Cortex of kidney (tissue), 1 donor: Measurements from ENCODE around the gene OR51B5.
"Not testable (repeated sequence)": the region's sequence is repeated elsewhere in the genome, so short reads cannot be mapped to it uniquely, and the experiment has no call there.

Experiments used
- DNase-seq: peaks from one replicate; lab custom pipeline; 2025; lab: John Stamatoyannopoulos, UW

OR51B5 gene

GRCh38 chr11:5335170-5335569 is 8.2 kb downstream of the OR51B5 start:
- no peak for DNase-seq

DNA sequence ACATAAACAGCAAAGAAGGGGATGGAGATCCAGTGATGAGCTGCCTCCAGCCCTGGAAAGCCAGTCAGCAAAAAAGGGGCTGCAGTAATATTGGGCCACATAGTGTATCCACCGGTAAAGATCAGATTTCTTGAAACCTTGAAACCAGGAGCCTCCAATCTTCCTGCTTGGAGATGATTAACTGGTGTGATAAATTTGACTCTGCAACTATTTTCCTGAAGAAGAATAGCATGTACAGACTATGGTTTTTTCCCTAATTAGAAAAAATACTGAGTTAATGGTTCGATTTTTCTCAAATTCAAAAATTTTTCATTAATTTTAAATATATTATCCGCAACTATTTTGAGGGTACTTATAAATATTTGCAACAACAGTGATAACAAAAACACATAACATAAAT is 19.1 kb downstream of the OR51B5 start, which contains the start of gene OR51B2:
Gene OR51B2, minus strand, starts transcription at position 101 of the 400 bp plus-strand sequence. Its CDS starts 0 bp downstream, at position 101.
- no peak for DNase-seq

GRCh38 chr11:5317292-5317691 is 26.0 kb downstream of the OR51B5 start:
- no peak for DNase-seq

- DNase-seq: not testable (repeated sequence)
These were observed 29.8 kb downstream of the OR51B5 start for GRCh38 chr11:5313326-5314023.

GRCh38 chr11:5310423-5310822 is 32.9 kb downstream of the OR51B5 start:
- DNase-seq: no peak

DNA sequence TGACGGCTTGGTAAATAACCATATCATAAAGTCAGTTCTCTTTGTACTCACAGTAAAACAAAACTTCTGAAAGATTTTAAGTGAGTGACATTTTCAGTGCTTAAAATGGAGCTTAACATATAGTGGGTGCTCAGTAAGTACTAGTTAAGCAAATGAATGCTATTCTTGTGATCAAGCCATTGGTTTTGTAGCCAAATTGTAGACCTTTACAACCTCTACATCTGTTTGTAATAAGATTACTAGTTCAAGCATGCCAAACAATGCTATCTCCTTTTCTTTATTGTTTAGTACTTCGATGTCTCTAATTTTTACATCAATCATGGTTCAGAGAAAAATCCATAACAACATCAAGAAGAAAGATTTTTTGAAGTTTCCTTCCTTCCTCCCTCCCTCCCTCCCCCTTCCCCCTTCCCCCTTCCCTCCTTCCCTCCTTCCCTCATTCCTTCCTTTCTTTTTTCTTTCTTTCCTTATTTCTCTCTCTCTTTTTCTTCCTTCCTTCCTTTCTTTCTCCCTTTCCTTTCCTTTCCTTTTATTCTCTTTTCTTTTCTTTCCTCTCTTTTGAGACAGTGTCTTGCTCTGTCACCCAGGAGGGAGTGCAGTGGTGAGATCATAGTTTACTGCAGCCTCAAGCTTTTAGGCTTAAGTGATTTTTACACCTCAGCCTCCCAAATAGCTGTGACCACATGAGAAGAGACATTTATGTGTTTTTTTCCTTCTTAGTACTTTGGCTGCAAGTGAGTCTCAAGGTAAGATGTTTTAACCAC is 35.9 kb downstream of the OR51B5 start:
- DNase-seq: no peak

- no peak for DNase-seq
These were observed 39.3 kb downstream of the OR51B5 start for GRCh38 chr11:5304046-5304445.

- no peak for DNase-seq
These were observed 39.7 kb downstream of the OR51B5 start for GRCh38 chr11:5303626-5304025.

DNA sequence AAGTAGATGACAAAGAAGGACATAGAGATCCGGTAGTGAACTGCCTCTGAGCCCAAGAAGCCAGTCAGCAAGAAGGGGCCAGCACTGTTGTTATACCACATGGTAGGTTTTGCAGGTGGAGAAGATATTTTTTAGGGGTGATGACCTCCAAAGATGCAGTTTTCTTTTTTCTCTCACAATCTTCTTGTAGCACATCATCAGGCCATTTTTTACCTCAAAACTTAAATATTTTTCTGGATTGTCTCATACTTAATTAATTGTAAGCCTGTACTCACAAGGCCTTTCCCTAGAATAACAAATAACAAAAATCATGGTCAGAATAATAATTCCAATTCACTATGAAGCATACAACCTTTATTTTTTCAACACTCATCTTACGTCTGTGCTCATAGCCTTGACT is 41.5 kb downstream of the OR51B5 start, which contains the start of gene OR51B4:
Gene OR51B4, minus strand, starts transcription at position 101 of the 400 bp plus-strand sequence. Its CDS starts 0 bp downstream, at position 101.
- DNase-seq: no peak

GRCh38 chr11:5300251-5300650 is 43.1 kb downstream of the OR51B5 start:
- DNase-seq: no peak

DNA sequence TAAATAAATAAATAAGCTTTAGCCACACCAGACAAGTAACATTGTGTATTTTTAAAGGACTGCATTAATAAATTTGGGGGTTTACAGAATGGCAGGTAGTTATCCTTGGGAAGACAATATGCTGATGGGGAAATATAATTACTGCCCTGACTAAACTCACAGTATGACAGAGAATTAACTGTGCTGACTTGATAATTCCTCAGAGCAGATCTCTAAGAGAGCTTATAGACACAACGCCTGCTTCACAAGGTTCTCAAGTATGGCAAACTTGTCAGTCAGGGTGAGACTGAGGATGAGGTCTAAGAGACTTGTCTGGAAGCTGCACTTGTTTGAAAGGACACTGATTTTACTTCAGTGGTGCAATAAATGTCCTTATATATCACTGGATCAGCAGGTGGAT is 44.9 kb downstream of the OR51B5 start:
- no peak for DNase-seq

DNA sequence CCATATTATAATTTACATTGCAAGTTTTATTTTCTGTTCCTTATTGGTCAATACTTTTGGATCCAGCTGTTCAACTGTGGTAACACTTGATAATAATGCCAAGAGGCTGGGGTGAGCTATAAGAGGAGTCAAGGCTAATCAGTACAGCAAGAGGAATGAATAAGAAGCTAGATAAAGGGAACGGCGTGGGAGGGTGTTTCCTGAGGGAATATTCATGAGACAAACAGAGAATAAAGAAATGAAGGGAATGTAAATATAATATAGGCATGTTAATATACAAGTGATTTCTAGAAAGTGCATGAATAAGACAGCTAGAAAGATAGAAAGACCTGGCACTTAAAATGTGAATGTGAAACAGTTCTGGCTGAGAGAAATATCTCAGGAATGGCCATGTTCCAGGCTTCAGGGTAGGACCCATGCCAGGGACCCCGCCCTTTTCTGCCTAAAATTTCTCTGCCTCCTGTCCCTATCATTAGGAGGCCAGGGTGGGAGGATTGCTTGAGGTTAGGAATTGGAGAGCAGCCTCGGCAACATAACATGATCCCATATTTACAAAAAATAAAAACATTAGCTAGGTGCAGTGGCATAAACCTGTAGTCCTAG is 45.5 kb downstream of the OR51B5 start:
- DNase-seq: no peak

GRCh38 chr11:5294342-5294995 is 48.9 kb downstream of the OR51B5 start:
- DNase-seq: not testable (repeated sequence)

GRCh38 chr11:5293028-5293427 is 50.3 kb downstream of the OR51B5 start:
- DNase-seq: no peak
